ENCODE data around the gene UTP20.

Gene UTP20

GRCh38 chr12:101280006-101280505, at the start of gene UTP20:
UTP20 (plus strand) TSS chr12:101280105; CDS start chr12:101280283, 178 bp downstream.
- H3K4me3 ChIP-seq (ENCODE audit: low read depth, low read length) = peak within 1 kb of the TSS; percentile 81
- TF ChIP-seq CTCF (IDR thresholded peaks at IDR 0.05; ENCODE audit: borderline replicate concordance, insufficient read depth, low read depth, low read length) = no peak

GRCh38 chr12:101230547-101230946, 49.4 kb upstream of the UTP20 start:
- TF ChIP-seq CTCF (IDR thresholded peaks at IDR 0.05; ENCODE audit: borderline replicate concordance, insufficient read depth, low read depth, low read length) = no peak

GRCh38 chr12:101231636-101232035, 48.3 kb upstream of the UTP20 start:
- H3K4me3 ChIP-seq (ENCODE audit: low read depth, low read length) = no peak overlapping the region
- no peak for TF ChIP-seq CTCF (IDR thresholded peaks at IDR 0.05; ENCODE audit: borderline replicate concordance, insufficient read depth, low read depth, low read length)

More at GRCh38 chr12:101230547-101230946, 49.4 kb upstream of the UTP20 start:
- H3K4me3 ChIP-seq (ENCODE audit: low read depth, low read length) = no peak overlapping the region

- TF ChIP-seq CTCF (IDR thresholded peaks at IDR 0.05; ENCODE audit: borderline replicate concordance, insufficient read depth, low read depth, low read length) = no peak
- no peak overlapping the region for H3K4me3 ChIP-seq (ENCODE audit: low read depth, low read length)
These were observed 44.2 kb upstream of the UTP20 start for GRCh38 chr12:101235686-101236085.

- no peak for TF ChIP-seq CTCF (IDR thresholded peaks at IDR 0.05; ENCODE audit: borderline replicate concordance, insufficient read depth, low read depth, low read length)
- H3K4me3 ChIP-seq (ENCODE audit: low read depth, low read length) = no peak overlapping the region
These were observed 41.6 kb upstream of the UTP20 start for GRCh38 chr12:101238306-101238705.

GRCh38 chr12:101238800-101239329, 41.0 kb upstream of the UTP20 start:
- no peak for TF ChIP-seq CTCF (IDR thresholded peaks at IDR 0.05; ENCODE audit: borderline replicate concordance, insufficient read depth, low read depth, low read length)

GRCh38 chr12:101243074-101243473, 36.8 kb upstream of the UTP20 start:
- no peak overlapping the region for H3K4me3 ChIP-seq (ENCODE audit: low read depth, low read length)
- no peak for TF ChIP-seq CTCF (IDR thresholded peaks at IDR 0.05; ENCODE audit: borderline replicate concordance, insufficient read depth, low read depth, low read length)

More at GRCh38 chr12:101238800-101239329, 41.0 kb upstream of the UTP20 start:
- H3K4me3 ChIP-seq (ENCODE audit: low read depth, low read length) = no peak overlapping the region
